ENCODE measurements around the gene CRYL1. TPM values are rescaled to one million over a fixed set of nuclear protein-coding genes. Genes with fewer than 3 reads are reported as not detected.

CRYL1 gene
- total RNA-seq, 1 donor from 2014 or later, result 24.9 TPM

DNA sequence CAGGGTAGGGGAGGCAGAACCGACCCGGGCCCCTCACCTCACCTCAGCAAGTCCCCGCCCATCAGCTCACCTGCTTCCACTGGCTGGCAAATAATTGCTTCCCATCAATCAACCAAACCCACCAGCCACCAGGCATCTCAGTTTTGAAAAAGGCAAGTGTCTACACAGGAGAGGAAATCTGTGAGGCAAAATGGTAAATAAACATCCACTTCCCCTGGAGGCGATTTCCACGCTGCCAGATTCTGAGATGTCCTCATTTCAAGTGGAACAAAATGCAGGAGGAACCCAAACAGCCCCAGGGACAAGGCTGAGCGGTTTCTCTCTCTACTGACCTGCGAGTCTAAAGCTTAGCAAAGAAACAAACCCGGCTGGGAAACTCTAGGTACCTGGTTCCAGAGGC is 117.5 kb downstream of the CRYL1 start:
- no peak overlapping the region for H3K4me3 ChIP-seq
- no peak overlapping the region for H3K27ac ChIP-seq
- DNase-seq, result no peak
- ATAC-seq, result no peak
- intact Hi-C loops (cut with DNase I), result no loop called here
- no peaks in the 10 kb centered on the region for H3K9me3 ChIP-seq
- TF ChIP-seq, protein P1, sequence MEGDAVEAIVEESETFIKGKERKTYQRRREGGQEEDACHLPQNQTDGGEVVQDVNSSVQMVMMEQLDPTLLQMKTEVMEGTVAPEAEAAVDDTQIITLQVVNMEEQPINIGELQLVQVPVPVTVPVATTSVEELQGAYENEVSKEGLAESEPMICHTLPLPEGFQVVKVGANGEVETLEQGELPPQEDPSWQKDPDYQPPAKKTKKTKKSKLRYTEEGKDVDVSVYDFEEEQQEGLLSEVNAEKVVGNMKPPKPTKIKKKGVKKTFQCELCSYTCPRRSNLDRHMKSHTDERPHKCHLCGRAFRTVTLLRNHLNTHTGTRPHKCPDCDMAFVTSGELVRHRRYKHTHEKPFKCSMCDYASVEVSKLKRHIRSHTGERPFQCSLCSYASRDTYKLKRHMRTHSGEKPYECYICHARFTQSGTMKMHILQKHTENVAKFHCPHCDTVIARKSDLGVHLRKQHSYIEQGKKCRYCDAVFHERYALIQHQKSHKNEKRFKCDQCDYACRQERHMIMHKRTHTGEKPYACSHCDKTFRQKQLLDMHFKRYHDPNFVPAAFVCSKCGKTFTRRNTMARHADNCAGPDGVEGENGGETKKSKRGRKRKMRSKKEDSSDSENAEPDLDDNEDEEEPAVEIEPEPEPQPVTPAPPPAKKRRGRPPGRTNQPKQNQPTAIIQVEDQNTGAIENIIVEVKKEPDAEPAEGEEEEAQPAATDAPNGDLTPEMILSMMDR (IDR thresholded peaks at IDR 0.05), result no peak
- H3K4me1 ChIP-seq, result no peaks in the 10 kb centered on the region
- no peaks in the 10 kb centered on the region for H3K27me3 ChIP-seq (ENCODE audit: low read depth)
- H3K36me3 ChIP-seq, result peaks cover 12% of the 10 kb centered on the region

DNA sequence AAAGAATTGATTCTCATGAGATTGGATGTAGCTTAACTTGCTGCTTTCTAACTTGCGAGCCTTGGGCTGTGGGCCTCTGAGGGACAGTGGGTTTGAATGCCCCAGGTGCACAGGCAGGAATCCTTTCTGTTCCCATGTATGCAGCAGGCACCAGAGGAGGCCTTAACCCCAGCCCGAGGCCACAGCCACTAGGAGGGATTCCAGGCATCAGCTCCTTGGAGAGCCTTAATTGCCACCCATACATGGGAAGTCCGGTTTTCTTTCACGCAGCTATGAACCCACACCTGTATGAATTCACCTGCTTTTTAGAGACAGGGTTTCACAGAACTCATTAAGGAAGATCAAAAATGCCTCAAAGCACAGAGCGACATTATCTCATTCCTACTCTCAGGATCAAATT is 117.9 kb downstream of the CRYL1 start:
- H3K27me3 ChIP-seq (ENCODE audit: low read depth), result no peaks in the 10 kb centered on the region
- no peak overlapping the region for H3K4me3 ChIP-seq
- no peaks in the 10 kb centered on the region for H3K4me1 ChIP-seq
- TF ChIP-seq, protein P1 (IDR thresholded peaks at IDR 0.05), result no peak
- ATAC-seq (no peak), DNase-seq (no peak)
- H3K9me3 ChIP-seq, result no peaks in the 10 kb centered on the region
- no peak overlapping the region for H3K27ac ChIP-seq
- peaks cover 12% of the 10 kb centered on the region for H3K36me3 ChIP-seq
- intact Hi-C loops (cut with DNase I), result no loop called here

DNA sequence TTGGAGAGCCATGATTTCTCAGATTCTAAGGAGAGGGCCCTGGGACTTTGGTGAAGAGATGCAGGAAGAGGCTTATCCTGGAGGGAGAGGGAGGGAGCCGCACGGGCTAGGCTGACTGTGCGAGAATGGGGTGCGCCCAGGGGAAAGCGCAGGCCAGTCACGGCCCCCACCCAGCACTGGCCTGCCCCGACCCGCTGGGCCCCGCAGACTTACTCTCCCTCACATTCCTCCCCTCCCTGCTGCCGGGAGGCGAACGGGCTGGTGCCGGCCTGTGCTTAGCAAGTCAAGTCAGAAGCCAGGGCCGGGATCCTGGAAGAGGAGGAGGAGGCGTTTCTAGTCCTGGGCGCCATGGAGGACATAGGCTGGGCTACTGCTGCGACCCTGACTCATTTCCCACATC is 120.0 kb downstream of the CRYL1 start:
- TF ChIP-seq, protein P1 (IDR thresholded peaks at IDR 0.05), result no peak
- H3K27ac ChIP-seq, result no peak overlapping the region
- H3K9me3 ChIP-seq, result no peaks in the 10 kb centered on the region
- ATAC-seq, result no peak
- H3K36me3 ChIP-seq, result peaks cover 12% of the 10 kb centered on the region
- no peak for DNase-seq
- no peaks in the 10 kb centered on the region for H3K4me1 ChIP-seq
- intact Hi-C loops (cut with DNase I), result no loop called here
- no peak overlapping the region for H3K4me3 ChIP-seq
- H3K27me3 ChIP-seq (ENCODE audit: low read depth), result no peaks in the 10 kb centered on the region

GRCh38 chr13:20404488-20405222 is 121.0 kb downstream of the CRYL1 start:
- DNase-seq, result no peak
- TF ChIP-seq, protein P1 (IDR thresholded peaks at IDR 0.05), result no peak
- ATAC-seq, result no peak
- intact Hi-C loops (cut with DNase I), result no loop called here
- Histone ChIP-seq H3K4me3 (no peak overlapping the region), H3K27me3 (ENCODE audit: low read depth) (no peaks in the 10 kb centered on the region), H3K36me3 (peaks cover 12% of the 10 kb centered on the region), H3K9me3 (no peaks in the 10 kb centered on the region), H3K27ac (no peak overlapping the region), H3K4me1 (no peaks in the 10 kb centered on the region)

DNA sequence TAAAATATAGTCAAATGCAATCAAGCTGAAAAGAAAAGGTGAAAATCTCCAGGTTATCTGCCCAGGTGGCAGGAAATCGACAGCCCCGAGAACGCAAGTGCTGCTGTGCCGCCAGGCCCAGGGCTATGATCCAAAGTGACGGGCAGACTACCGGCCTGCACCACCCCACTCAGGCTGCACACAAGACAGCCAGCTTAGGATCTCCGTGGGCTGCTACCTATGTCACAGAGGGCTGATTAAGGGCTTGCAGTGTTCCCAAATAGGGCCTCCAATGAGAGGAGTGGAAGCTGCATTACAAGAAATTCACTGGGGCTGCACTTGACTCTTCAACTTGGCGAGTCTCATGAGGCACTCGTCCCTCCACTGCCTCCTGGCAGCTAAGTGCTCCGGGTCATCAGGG is 121.8 kb downstream of the CRYL1 start:
- H3K4me3 ChIP-seq, result no peak overlapping the region
- no peak overlapping the region for H3K27ac ChIP-seq
- H3K36me3 ChIP-seq, result peaks cover 12% of the 10 kb centered on the region
- no peaks in the 10 kb centered on the region for H3K9me3 ChIP-seq
- H3K27me3 ChIP-seq (ENCODE audit: low read depth), result no peaks in the 10 kb centered on the region
- ATAC-seq (no peak), DNase-seq (no peak)
- TF ChIP-seq, protein P1 (IDR thresholded peaks at IDR 0.05), result no peak
- intact Hi-C loops (cut with DNase I), result no loop called here
- no peaks in the 10 kb centered on the region for H3K4me1 ChIP-seq

All from lower lobe of right lung (tissue), 2 donors.